ENCODE data around the gene CPNE9.
A peak's percentile ranks its signal among the peaks of the same experiment; 100 is the strongest.

The CPNE9 gene

GRCh38 chr3:9703736-9704346 is at the start of gene CPNE9:
TSS of gene CPNE9 (plus strand) at chr3:9703833. CDS start at chr3:9703997, 164 bp downstream.
- DNase-seq: no peak

GRCh38 chr3:9659849-9660248 is 43.8 kb upstream of the CPNE9 start:
- DNase-seq: no peak

GRCh38 chr3:9660972-9661371 is 42.7 kb upstream of the CPNE9 start:
- no peak for DNase-seq

GRCh38 chr3:9664119-9664751 is 39.4 kb upstream of the CPNE9 start:
- DNase-seq: no peak

GRCh38 chr3:9666704-9667445 is 36.8 kb upstream of the CPNE9 start:
- DNase-seq: no peak

GRCh38 chr3:9669277-9669676 is 34.4 kb upstream of the CPNE9 start:
- no peak for DNase-seq

- no peak for DNase-seq
These were observed 33.8 kb upstream of the CPNE9 start for GRCh38 chr3:9669720-9670432.

GRCh38 chr3:9673082-9673481 is 30.6 kb upstream of the CPNE9 start:
- DNase-seq: no peak

- DNase-seq: no peak
These were observed 29.9 kb upstream of the CPNE9 start for GRCh38 chr3:9673752-9674151.

GRCh38 chr3:9675736-9676290 is 27.8 kb upstream of the CPNE9 start:
- DNase-seq: no peak

GRCh38 chr3:9676785-9677184 is 26.8 kb upstream of the CPNE9 start:
- no peak for DNase-seq

- no peak for DNase-seq
These were observed 25.1 kb upstream of the CPNE9 start for GRCh38 chr3:9678493-9678892.

GRCh38 chr3:9679476-9680080 is 24.1 kb upstream of the CPNE9 start:
- DNase-seq: no peak

- no peak for DNase-seq
These were observed 22.5 kb upstream of the CPNE9 start for GRCh38 chr3:9681011-9681722.

- DNase-seq: no peak
These were observed 21.9 kb upstream of the CPNE9 start for GRCh38 chr3:9681723-9682081.

GRCh38 chr3:9682096-9682495 is 21.5 kb upstream of the CPNE9 start:
- no peak for DNase-seq

- no peak for DNase-seq
These were observed 20.2 kb upstream of the CPNE9 start for GRCh38 chr3:9683426-9683825.

GRCh38 chr3:9685216-9686049 is 18.2 kb upstream of the CPNE9 start:
- no peak for DNase-seq

- peak; percentile 43 for DNase-seq
These were observed 17.5 kb upstream of the CPNE9 start for GRCh38 chr3:9686050-9686550.

GRCh38 chr3:9686703-9687102 is 16.9 kb upstream of the CPNE9 start:
- DNase-seq: no peak

- DNase-seq: no peak
These were observed 16.1 kb upstream of the CPNE9 start for GRCh38 chr3:9687514-9687913.
